Upper lobe of right lung (tissue), 1 donor: ENCODE results near the gene BORCS5. TPM values are rescaled to one million over a fixed set of nuclear protein-coding genes. Genes with fewer than 3 reads are reported as not detected.

Experiments used
- ATAC-seq: fragments of 200-7000 bp; cut with Tn5 transposase; one replicate; pipeline ENCODE4 v1.9.1; 2020; ENCODE audit warnings: mild to moderate bottlenecking, moderate library complexity
- DNase-seq: peaks from one replicate; pipeline ENCODE4 v3.0.0-alpha.2; 2020
- H3K27ac ChIP-seq: fragments of 200-600 bp; one replicate; pipeline ENCODE4 v1.8.0; 2022
- H3K27me3 ChIP-seq: fragments of 200-600 bp; one replicate; pipeline ENCODE4 v1.8.0; 2022; ENCODE audit warnings: mild to moderate bottlenecking
- H3K36me3 ChIP-seq: fragments of 200-600 bp; one replicate; pipeline ENCODE4 v1.8.0; 2022
- H3K4me1 ChIP-seq: fragments of 200-600 bp; one replicate; pipeline ENCODE4 v1.8.0; 2022
- H3K4me3 ChIP-seq: fragments of 200-600 bp; one replicate; pipeline ENCODE4 v1.8.0; 2022; ENCODE audit warnings: mild to moderate bottlenecking
- H3K9me3 ChIP-seq: fragments of 200-600 bp; one replicate; pipeline ENCODE4 v1.8.0; 2022
- CTCF ChIP-seq: fragments of 200-600 bp; IDR thresholded peaks from one replicate; pipeline ENCODE4 v1.8.0; 2022; ENCODE audit warnings: antibody characterized with exemption
- intact Hi-C: fragments of 100-400 bp; cut with DNase I; formaldehyde crosslinking; loops from one replicate; pipeline ENCODE4 v1.11.0; 2022
- total RNA-seq: library from RNA; stranded (reverse); fragmentation: NEBNext Ultra II Directional; extraction: Animal tissue kit (Norgen Biotek cat#: 25700); gene quantifications from one replicate; pipeline ENCODE4 v1.2.1, GENCODE V29; 2021
- donor health status: DM: no; HTN: yes; CAD: no; lungs with severe emphysema.

Gene BORCS5
- total RNA-seq, 1 donor from 2014 or later = 14.0 TPM

GRCh38 chr12:12450043-12450471, 93.2 kb downstream of the BORCS5 start:
- intact Hi-C loops = no loop called here
- H3K27me3 ChIP-seq = no peaks in the 10 kb centered on the region
- no peaks in the 10 kb centered on the region for H3K36me3 ChIP-seq
- no peak for DNase-seq
- peak overlapping the region; percentile 71 for H3K27ac ChIP-seq
- ATAC-seq = peak; percentile 23
- TF ChIP-seq CTCF = no peak
- no peaks in the 10 kb centered on the region for H3K9me3 ChIP-seq
- no peak overlapping the region for H3K4me3 ChIP-seq
- peaks cover 20% of the 10 kb centered on the region for H3K4me1 ChIP-seq

- Histone ChIP-seq H3K36me3 (no peaks in the 10 kb centered on the region), H3K27ac (no peak overlapping the region), H3K27me3 (no peaks in the 10 kb centered on the region), H3K4me1 (peaks cover 20% of the 10 kb centered on the region), H3K9me3 (no peaks in the 10 kb centered on the region), H3K4me3 (no peak overlapping the region)
- intact Hi-C loops = no loop called here
- no peak for TF ChIP-seq CTCF
- DNase-seq (no peak), ATAC-seq (no peak)
Measured at GRCh38 chr12:12451098-12451497, 94.2 kb downstream of the BORCS5 start.

GRCh38 chr12:12452326-12452902, 95.5 kb downstream of the BORCS5 start:
- no peak overlapping the region for H3K27ac ChIP-seq
- intact Hi-C loops = no loop called here
- ATAC-seq = no peak
- DNase-seq = no peak
- no peaks in the 10 kb centered on the region for H3K36me3 ChIP-seq
- H3K4me1 ChIP-seq = peaks cover 20% of the 10 kb centered on the region
- TF ChIP-seq CTCF = no peak
- no peak overlapping the region for H3K4me3 ChIP-seq
- H3K27me3 ChIP-seq = no peaks in the 10 kb centered on the region
- H3K9me3 ChIP-seq = no peaks in the 10 kb centered on the region

GRCh38 chr12:12453635-12454034, 96.8 kb downstream of the BORCS5 start:
- ATAC-seq = no peak
- no peaks in the 10 kb centered on the region for H3K27me3 ChIP-seq
- H3K27ac ChIP-seq = no peak overlapping the region
- DNase-seq = no peak
- no peak overlapping the region for H3K4me3 ChIP-seq
- intact Hi-C loops = no loop called here
- H3K9me3 ChIP-seq = no peaks in the 10 kb centered on the region
- no peak for TF ChIP-seq CTCF
- no peaks in the 10 kb centered on the region for H3K36me3 ChIP-seq
- H3K4me1 ChIP-seq = peaks cover 20% of the 10 kb centered on the region

GRCh38 chr12:12454315-12454714, 97.4 kb downstream of the BORCS5 start:
- no peaks in the 10 kb centered on the region for H3K36me3 ChIP-seq
- no peak for ATAC-seq
- H3K4me3 ChIP-seq = no peak overlapping the region
- TF ChIP-seq CTCF = no peak
- DNase-seq = no peak
- no peaks in the 10 kb centered on the region for H3K9me3 ChIP-seq
- peaks cover 16% of the 10 kb centered on the region for H3K4me1 ChIP-seq
- no peak overlapping the region for H3K27ac ChIP-seq
- intact Hi-C loops = no loop called here
- H3K27me3 ChIP-seq = no peaks in the 10 kb centered on the region

GRCh38 chr12:12456637-12457036, 99.8 kb downstream of the BORCS5 start:
- no peak overlapping the region for H3K4me3 ChIP-seq
- TF ChIP-seq CTCF = no peak
- DNase-seq (no peak), ATAC-seq (peak; percentile 78)
- no peaks in the 10 kb centered on the region for H3K27me3 ChIP-seq
- intact Hi-C loops = no loop called here
- no peaks in the 10 kb centered on the region for H3K36me3 ChIP-seq
- H3K27ac ChIP-seq = peak overlapping the region; percentile 27
- no peaks in the 10 kb centered on the region for H3K9me3 ChIP-seq
- no peaks in the 10 kb centered on the region for H3K4me1 ChIP-seq
